Subcutaneous adipose tissue (tissue), 4 donors: ENCODE measurements around the gene IBA57. TPM values are rescaled to one million over a fixed set of nuclear protein-coding genes. Genes with fewer than 3 reads are reported as not detected.

Source experiments
- CTCF ChIP-seq: fragments of 450-650 bp; IDR thresholded peaks from one replicate; pipeline ENCODE4 v1.5.1; 2016; ENCODE audit warnings: low read depth, mild to moderate bottlenecking, control low read depth, antibody characterized with exemption, moderate library complexity
- total RNA-seq, 4 donors: library from RNA; depleted of rRNA; stranded (reverse); fragments of >200 nt; gene quantifications; one replicate each; pipeline ENCODE4 v1.1.0, GENCODE V29; 2016

IBA57 gene
- total RNA-seq, 4 donors from 2014 or later: 2.8 to 9.0 (median 4.4) TPM

GRCh38 chr1:228149406-228150119, 16.0 kb upstream of the IBA57 start, which contains the start of gene GJC2:
GJC2 (plus strand) TSS chr1:228149930; CDS start chr1:228157759, 7,829 bp downstream.
- TF ChIP-seq CTCF: no peak

DNA sequence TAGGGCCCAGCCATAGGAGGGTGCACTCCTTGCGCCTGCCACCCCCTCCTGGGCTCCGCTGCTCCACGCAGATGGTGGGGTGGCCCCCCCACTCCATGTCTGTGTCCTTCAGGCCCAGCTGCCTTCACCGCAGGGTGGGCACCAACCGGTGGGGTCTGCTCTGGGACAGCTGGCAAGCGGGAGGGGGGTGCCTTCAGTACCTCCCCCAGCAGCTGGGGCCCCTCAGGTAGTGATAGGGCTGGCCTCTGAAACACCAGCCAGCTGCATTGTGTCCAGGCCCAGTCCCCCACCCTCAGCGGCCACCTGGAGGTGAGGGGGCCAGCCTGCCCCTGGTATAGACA, 15.5 kb upstream of the IBA57 start:
- TF ChIP-seq CTCF: no peak

DNA sequence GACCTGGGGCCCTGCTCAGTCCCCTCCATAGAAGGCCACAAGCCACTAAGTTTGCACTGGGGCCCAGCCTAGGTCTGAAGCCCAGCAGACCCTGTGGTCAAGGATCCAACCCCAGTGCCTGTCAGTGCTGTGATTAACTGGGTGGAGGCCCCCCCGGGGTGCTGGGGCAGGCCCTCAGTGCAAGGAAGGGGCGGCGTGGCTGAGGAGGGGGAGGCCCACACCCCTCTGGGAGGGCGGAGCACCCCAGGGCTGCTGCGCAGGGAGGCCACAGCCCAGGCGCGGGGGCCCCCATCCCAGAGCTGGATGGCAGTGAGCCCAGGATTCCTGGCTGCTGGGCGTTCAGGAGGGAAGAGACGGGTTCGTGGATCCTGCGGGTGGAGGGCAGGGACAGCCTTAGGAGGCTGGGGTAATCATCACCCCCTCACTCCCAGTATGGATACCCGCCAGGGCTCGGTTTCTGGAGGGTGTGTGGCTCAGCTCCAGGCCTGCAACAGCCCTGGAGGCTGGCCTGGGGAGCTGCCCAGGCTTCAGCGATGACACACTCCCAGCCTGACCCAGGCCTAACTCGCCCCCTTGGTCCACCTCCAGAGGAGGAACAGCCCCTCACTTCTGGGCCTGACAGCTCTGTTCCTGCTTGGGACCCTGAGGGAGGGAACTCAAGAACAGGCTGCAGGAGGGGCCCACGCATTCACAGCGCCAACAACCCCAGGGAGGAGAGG, 15.0 kb upstream of the IBA57 start:
- TF ChIP-seq CTCF: no peak

- TF ChIP-seq CTCF: no peak
These were observed 14.3 kb upstream of the IBA57 start for GRCh38 chr1:228151180-228151925.

- no peak for TF ChIP-seq CTCF
These were observed 13.3 kb upstream of the IBA57 start for GRCh38 chr1:228152097-228152917.

DNA sequence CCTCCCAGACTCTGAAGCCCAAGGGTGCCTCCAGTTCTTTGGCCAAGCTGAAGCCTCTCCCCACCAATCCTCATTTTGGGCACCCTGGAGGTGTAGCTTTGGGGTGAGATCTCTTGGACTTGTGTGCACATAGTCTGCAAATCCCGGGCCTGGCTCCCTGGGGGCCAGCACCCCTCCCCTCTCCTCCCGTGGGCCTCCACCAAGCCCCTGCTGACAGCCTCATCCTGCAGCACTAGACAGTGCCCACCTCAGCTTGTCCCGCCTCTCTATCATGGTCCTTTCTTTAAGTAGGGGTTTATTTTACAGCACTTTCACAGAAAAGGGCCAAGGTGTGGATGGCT, 12.7 kb upstream of the IBA57 start:
- no peak for TF ChIP-seq CTCF
